Measurements from ENCODE around the gene TRPM2.

The TRPM2 gene

GRCh38 chr21:44471341-44471740 is 117.9 kb downstream of the TRPM2 start:
- no peak for TF ChIP-seq CTCF (IDR thresholded peaks at IDR 0.05; ENCODE audit: low read depth, low read length)
- no peaks in the 10 kb centered on the region for H3K9me3 ChIP-seq (ENCODE audit: severe bottlenecking)
- H3K27ac ChIP-seq = no peak overlapping the region
- H3K36me3 ChIP-seq = no peaks in the 10 kb centered on the region
- no peak overlapping the region for H3K4me3 ChIP-seq (ENCODE audit: low read depth, low read length)
- no peaks in the 10 kb centered on the region for H3K27me3 ChIP-seq (ENCODE audit: insufficient read depth, low read depth, severe bottlenecking)
- no peak for DNase-seq

DNA sequence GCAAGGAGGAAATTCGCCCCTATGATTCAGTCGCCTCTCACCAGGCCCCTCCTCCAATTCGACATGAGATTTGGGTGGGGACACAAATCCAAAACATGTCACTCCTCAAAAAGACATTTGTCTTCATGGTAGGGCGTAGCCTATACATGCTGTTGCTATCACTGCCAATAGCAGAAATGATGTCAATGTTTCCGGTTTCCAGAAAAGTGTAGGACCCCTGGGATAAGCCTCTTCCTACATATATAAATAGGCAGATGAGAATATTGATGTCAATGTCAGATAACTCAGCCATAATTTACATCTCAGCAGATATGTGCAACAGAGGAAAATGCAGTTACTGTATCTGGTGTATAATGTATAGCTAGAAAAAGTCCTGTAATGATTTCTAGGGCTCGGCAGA is 118.6 kb downstream of the TRPM2 start:
- no peak overlapping the region for H3K27ac ChIP-seq
- no peak for DNase-seq
- no peaks in the 10 kb centered on the region for H3K9me3 ChIP-seq (ENCODE audit: severe bottlenecking)
- no peaks in the 10 kb centered on the region for H3K36me3 ChIP-seq
- TF ChIP-seq CTCF (IDR thresholded peaks at IDR 0.05; ENCODE audit: low read depth, low read length) = no peak
- H3K4me3 ChIP-seq (ENCODE audit: low read depth, low read length) = no peak overlapping the region
- H3K27me3 ChIP-seq (ENCODE audit: insufficient read depth, low read depth, severe bottlenecking) = no peaks in the 10 kb centered on the region

- H3K27ac ChIP-seq = no peak overlapping the region
- H3K9me3 ChIP-seq (ENCODE audit: severe bottlenecking) = no peaks in the 10 kb centered on the region
- no peaks in the 10 kb centered on the region for H3K27me3 ChIP-seq (ENCODE audit: insufficient read depth, low read depth, severe bottlenecking)
- no peak overlapping the region for H3K4me3 ChIP-seq (ENCODE audit: low read depth, low read length)
- no peak for TF ChIP-seq CTCF (IDR thresholded peaks at IDR 0.05; ENCODE audit: low read depth, low read length)
- no peaks in the 10 kb centered on the region for H3K36me3 ChIP-seq
- no peak for DNase-seq
These were observed 120.6 kb downstream of the TRPM2 start for GRCh38 chr21:44473915-44474555.

GRCh38 chr21:44475266-44475845 is 121.9 kb downstream of the TRPM2 start:
- H3K36me3 ChIP-seq = no peaks in the 10 kb centered on the region
- no peak for DNase-seq
- TF ChIP-seq CTCF (IDR thresholded peaks at IDR 0.05; ENCODE audit: low read depth, low read length) = no peak
- no peaks in the 10 kb centered on the region for H3K27me3 ChIP-seq (ENCODE audit: insufficient read depth, low read depth, severe bottlenecking)
- no peak overlapping the region for H3K4me3 ChIP-seq (ENCODE audit: low read depth, low read length)
- H3K9me3 ChIP-seq (ENCODE audit: severe bottlenecking) = no peaks in the 10 kb centered on the region
- H3K27ac ChIP-seq = no peak overlapping the region

DNA sequence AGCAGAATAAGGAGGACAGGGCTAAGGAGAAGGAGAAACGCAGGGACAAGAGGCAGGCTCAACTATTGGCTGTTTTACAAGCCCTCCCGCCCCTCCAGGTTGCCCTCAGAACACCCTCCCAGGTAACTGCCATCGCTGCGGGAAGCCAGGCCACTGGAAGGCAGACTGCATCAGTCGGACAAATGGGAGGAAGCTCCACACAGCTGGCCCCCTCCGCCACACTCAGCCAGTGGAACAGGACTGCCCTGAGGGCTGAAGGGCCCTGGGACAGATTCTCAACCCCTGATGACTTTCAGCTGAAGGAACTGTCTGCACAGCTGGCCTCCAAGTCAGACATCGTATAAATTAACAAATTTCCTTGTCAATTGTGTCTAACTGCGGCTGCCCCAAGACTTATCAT is 123.7 kb downstream of the TRPM2 start:
- H3K36me3 ChIP-seq = no peaks in the 10 kb centered on the region
- no peaks in the 10 kb centered on the region for H3K27me3 ChIP-seq (ENCODE audit: insufficient read depth, low read depth, severe bottlenecking)
- no peaks in the 10 kb centered on the region for H3K9me3 ChIP-seq (ENCODE audit: severe bottlenecking)
- no peak overlapping the region for H3K27ac ChIP-seq
- DNase-seq = no peak
- H3K4me3 ChIP-seq (ENCODE audit: low read depth, low read length) = no peak overlapping the region
- TF ChIP-seq CTCF (IDR thresholded peaks at IDR 0.05; ENCODE audit: low read depth, low read length) = no peak

GRCh38 chr21:44477712-44478111 is 124.3 kb downstream of the TRPM2 start:
- no peaks in the 10 kb centered on the region for H3K36me3 ChIP-seq
- H3K27me3 ChIP-seq (ENCODE audit: insufficient read depth, low read depth, severe bottlenecking) = no peaks in the 10 kb centered on the region
- H3K27ac ChIP-seq = no peak overlapping the region
- no peak for DNase-seq
- H3K9me3 ChIP-seq (ENCODE audit: severe bottlenecking) = no peaks in the 10 kb centered on the region
- no peak overlapping the region for H3K4me3 ChIP-seq (ENCODE audit: low read depth, low read length)
- no peak for TF ChIP-seq CTCF (IDR thresholded peaks at IDR 0.05; ENCODE audit: low read depth, low read length)
